Measurements from ENCODE around the gene DHX58.

The DHX58 gene

GRCh38 chr17:42129109-42129837 lies 16.8 kb upstream of the DHX58 start:
- no peak for DNase-seq (ENCODE audit: low read depth)

- DNase-seq (ENCODE audit: low read depth), result no peak
These were observed 14.9 kb upstream of the DHX58 start for GRCh38 chr17:42127414-42127813.

GRCh38 chr17:42126836-42127235 lies 14.3 kb upstream of the DHX58 start:
- DNase-seq (ENCODE audit: low read depth), result no peak

- DNase-seq (ENCODE audit: low read depth), result no peak
These were observed 13.1 kb upstream of the DHX58 start for GRCh38 chr17:42125565-42125964.

- no peak for DNase-seq (ENCODE audit: low read depth)
These were observed 11.7 kb upstream of the DHX58 start for GRCh38 chr17:42124256-42124655.

- DNase-seq (ENCODE audit: low read depth), result no peak
These were observed 10.1 kb upstream of the DHX58 start, which contains the start of gene HSPB9 for GRCh38 chr17:42122371-42123303. TSS of gene HSPB9 (plus strand) at chr17:42122804. CDS start at chr17:42122851, 47 bp downstream.

- peak; percentile 84 for DNase-seq (ENCODE audit: low read depth)
These were observed 8.6 kb upstream of the DHX58 start, which contains the start of gene KAT2A for GRCh38 chr17:42120770-42121769. TSS of gene KAT2A (minus strand) at chr17:42121367. CDS start at chr17:42121304, 63 bp downstream.

- DNase-seq (ENCODE audit: low read depth), result peak; percentile 12
These were observed 7.8 kb upstream of the DHX58 start for GRCh38 chr17:42120161-42120769.

GRCh38 chr17:42119301-42119700 lies 6.8 kb upstream of the DHX58 start:
- no peak for DNase-seq (ENCODE audit: low read depth)

- DNase-seq (ENCODE audit: low read depth), result peak; percentile 41
These were observed 6.0 kb upstream of the DHX58 start for GRCh38 chr17:42118545-42118944.

- no peak for DNase-seq (ENCODE audit: low read depth)
These were observed 5.6 kb upstream of the DHX58 start for GRCh38 chr17:42118126-42118510.

- DNase-seq (ENCODE audit: low read depth), result no peak
These were observed 5.0 kb upstream of the DHX58 start for GRCh38 chr17:42117397-42118125.

GRCh38 chr17:42116705-42117396 lies 4.3 kb upstream of the DHX58 start:
- peak; percentile 81 for DNase-seq (ENCODE audit: low read depth)

- DNase-seq (ENCODE audit: low read depth), result no peak
These were observed 1.6 kb upstream of the DHX58 start for GRCh38 chr17:42114118-42114517.

- DNase-seq (ENCODE audit: low read depth), result no peak
These were observed 967 bp upstream of the DHX58 start for GRCh38 chr17:42113293-42114069.

GRCh38 chr17:42111871-42112551 lies 503 bp downstream of the DHX58 start:
- DNase-seq (ENCODE audit: low read depth), result peak; percentile 72

GRCh38 chr17:42111265-42111636 lies 1.3 kb downstream of the DHX58 start:
- no peak for DNase-seq (ENCODE audit: low read depth)
